Suppressor macrophage (primary cell): ENCODE measurements around the gene FIBIN.

Source experiments
- DNase-seq, 4 experiments: peaks; one replicate each; pipeline ENCODE4 v3.0.0-alpha.2; 2020 to 2022

FIBIN gene

DNA sequence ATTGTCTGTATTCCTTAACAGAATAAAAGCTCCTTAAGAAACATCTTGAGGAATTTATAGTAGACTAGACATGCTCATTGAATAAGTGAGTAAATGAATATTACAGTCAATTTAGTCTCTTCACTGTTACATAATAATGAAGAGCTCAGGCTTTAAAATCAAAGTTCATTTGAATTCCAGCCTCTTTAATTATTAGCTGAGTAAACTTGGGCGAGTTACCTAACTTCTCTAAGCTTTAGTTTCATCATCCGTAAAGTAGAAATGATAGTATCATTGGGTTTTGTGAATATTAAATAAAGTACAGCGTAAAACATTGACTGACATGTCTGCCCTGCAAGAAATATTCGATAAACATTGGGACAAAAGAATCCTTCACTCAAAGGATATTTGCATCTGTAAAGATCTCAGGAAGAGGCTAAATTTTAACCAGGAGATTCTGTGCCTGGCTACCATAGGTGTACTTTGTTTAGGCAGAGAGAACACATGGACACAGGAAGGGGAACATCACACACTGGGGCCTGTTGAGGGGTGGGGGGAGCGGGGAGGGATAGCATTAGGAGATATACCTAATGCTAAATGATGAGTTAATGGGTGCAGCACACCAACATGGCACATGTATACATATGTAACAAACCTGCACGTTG is 31.5 kb downstream of the FIBIN start:
- DNase-seq, result no peak

DNA sequence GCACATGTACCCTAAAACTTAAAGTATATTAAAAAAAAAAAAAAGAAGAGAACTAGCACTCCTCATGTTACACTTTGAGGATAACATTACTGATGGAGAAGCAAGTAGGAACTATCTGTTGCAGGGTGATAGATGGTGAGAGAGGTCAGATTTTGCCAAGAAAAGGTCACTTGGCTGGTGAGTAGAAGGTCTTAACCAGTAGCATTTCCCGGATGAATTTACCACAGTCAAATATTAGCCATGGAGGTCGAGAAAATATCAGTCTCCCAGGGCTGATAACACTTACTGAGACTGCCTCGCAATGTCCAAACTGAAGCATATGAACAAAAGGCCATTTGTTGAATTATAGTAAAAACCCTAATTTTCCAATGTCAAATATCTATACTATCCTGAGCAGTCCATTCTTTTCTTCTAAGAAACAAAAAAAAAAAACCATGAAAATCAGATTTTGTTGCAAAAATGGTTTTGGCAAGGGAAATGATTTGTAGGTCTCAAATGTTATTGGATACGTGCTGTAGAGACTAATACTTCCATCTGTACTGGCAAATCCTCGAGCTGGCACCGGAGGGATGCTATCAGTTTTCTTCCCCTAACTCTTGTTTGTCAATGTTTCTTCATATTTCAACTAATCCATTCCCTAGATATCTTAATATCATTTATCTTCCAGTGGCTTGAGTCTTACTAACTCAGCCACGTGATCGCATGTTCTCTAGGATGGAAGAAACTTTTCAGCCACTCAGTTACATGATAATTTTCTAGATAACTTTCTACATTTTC is 32.2 kb downstream of the FIBIN start:
- no peak for DNase-seq

DNA sequence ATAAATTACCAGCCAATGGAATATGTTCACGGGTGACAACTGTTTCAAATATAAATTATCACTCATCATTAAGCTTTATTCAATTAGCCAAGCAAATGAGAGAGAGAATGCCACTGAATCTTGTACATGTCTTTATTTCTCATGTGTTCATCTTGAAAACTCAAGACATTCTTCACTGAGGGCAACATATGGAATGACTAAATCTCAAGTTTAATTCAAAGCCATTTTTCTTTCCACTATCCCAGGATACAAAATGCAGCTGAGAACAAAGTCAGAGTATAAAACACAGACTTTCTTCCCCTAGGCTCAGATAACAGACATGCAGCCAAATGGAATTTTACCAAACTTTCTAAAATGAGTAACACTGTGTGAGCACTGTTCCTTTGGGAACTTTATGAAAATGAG is 34.7 kb downstream of the FIBIN start:
- DNase-seq, result no peak

DNA sequence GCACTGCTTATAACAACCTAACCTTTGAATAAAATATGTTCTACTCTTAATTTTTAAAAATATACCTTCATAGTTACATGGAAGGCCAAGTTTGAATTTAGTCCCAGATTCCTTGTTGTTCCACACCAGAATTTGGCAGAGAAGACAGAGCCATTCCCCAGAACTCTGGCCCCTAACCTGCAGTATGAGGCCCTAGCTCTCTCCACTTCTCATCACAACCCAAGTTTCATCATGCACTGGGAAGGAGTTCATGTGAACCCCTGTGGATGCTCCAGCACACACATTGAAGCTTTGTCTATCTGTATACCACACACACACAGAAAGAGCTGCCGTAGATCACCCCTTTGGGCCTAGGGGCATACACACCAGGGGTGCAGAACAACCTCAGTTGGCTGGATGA is 36.1 kb downstream of the FIBIN start:
- DNase-seq, result no peak

DNA sequence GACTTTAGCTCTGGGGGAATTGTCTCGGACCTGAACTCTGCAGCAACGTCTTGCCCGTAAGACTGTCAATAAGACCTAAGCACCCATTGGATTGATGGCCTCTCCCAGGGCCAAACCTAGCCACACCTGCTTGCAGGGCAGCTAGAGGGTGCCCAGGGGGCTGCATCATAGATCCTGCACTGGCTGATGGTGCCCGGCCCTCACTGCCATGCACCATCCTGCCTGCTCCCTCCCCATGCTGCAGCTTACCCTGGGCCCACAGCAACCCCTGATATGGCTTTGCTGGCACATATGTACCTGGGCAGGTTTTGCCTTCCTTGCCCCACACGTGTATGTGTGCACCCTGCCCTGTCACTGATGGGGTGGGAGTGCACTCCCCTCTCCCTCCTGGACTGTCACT is 37.8 kb downstream of the FIBIN start:
- DNase-seq, result no peak

DNA sequence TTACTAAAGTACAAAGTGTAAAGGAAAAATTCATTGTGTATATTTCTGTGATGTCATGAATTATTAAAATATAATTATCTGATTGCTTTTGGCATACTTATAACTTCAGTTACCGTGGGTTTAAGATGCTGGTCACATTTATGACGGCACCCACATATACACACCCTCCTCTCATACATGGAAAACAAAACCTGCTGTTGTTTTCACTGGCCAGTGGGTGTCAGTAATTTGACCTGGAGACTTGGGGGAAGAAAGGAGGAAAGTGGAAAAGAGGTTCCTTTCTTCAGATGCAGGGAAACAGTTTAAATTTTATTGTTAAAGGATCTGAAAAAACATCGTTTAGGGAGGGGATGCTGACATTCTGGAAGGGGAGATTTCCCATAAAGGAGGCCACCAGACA is 46.0 kb downstream of the FIBIN start:
- no peak for DNase-seq

GRCh38 chr11:27040302-27041115 is 46.6 kb downstream of the FIBIN start, which contains the start of gene BBOX1:
Gene BBOX1 (plus strand): TSS chr11:27040815. CDS start chr11:27055431, 14,616 bp downstream.
- no peak for DNase-seq

- DNase-seq, result no peak
Measured at GRCh38 chr11:27041141-27041899, 47.4 kb downstream of the FIBIN start.
